ENCODE measurements around the gene SNX13. TPM values are rescaled to one million over a fixed set of nuclear protein-coding genes. Genes with fewer than 3 reads are reported as not detected.

Gene SNX13
- total and polyA plus RNA-seq, 2 experiments from 2014 or later = 7.5 to 42.7 TPM

GRCh38 chr7:17879075-17879661 is 61.1 kb downstream of the SNX13 start (continued):
- TF ChIP-seq REST (IDR thresholded peaks at IDR 0.05; ENCODE audit: unreplicated experiment) (no peak), CTCF (conservative IDR thresholded peaks at IDR 0.05; ENCODE audit: low read depth in 2 of 2) (no peak), EZH2 (IDR thresholded peaks at IDR 0.05; ENCODE audit: low read depth, unreplicated experiment) (no peak), ZNF331 (CRISPR knock-in tag; IDR thresholded peaks at IDR 0.05; ENCODE audit: low read depth) (no peak), NANOG (IDR thresholded peaks at IDR 0.05; ENCODE audit: borderline replicate concordance) (no peak)

GRCh38 chr7:17878627-17879026 is 61.7 kb downstream of the SNX13 start:
- Histone ChIP-seq H3K27me3 (ENCODE audit: insufficient read depth) (no peaks in the 10 kb centered on the region), H4K20me1 (replicated peaks; ENCODE audit: insufficient read depth) (0 out of 2 replicates have a peak, but pooled peaks cover 2% of the 10 kb centered on the region), H3K4me1 (ENCODE audit: insufficient read depth) (peaks cover 63% of the 10 kb centered on the region), H3F3A (replicated peaks; ENCODE audit: low read depth) (no peaks in the 10 kb centered on the region), H3K9me2 (ENCODE audit: insufficient read depth) (no peaks in the 10 kb centered on the region), H3K4me3 (no peak overlapping the region), H3K79me2 (replicated peaks; ENCODE audit: insufficient read depth) (no peaks in the 10 kb centered on the region), H3K36me3 (ENCODE audit: insufficient read depth) (no peaks in the 10 kb centered on the region), H3K27ac (ENCODE audit: low read depth) (no peak overlapping the region), H2AFZ (no peak overlapping the region), H3K4me2 (peak overlapping the region; percentile 5)
- Mint-ChIP-seq H3K36me3 (ENCODE audit: low read depth) (peaks cover 2% of the 10 kb centered on the region; the same call in 1 of the 3 replicates), H3K4me1 (peaks cover 62% of the 10 kb centered on the region), H3K4me3 (peak overlapping the region; percentile 3), H3K9me3 (no peaks in the 10 kb centered on the region), H3K27ac (peak overlapping the region; percentile 78), H3K27me3 (ENCODE audit: insufficient read depth, low read depth, poor library complexity) (peaks cover 9% of the 10 kb centered on the region)
- ATAC-seq = peak; percentile 67
- no peak for TF ChIP-seq JUNB (IDR thresholded peaks at IDR 0.05; ENCODE audit: unreplicated experiment)
- TF ChIP-seq STAT1 (IDR thresholded peaks at IDR 0.05; ENCODE audit: unreplicated experiment) = no peak
- TF ChIP-seq ZNF114 (CRISPR knock-in tag; IDR thresholded peaks at IDR 0.05) = no peak
- TF ChIP-seq NANOG (IDR thresholded peaks at IDR 0.05; ENCODE audit: borderline replicate concordance) = 0 out of 2 replicates have a peak, but pooled peaks have one; percentile 46
- no peak for TF ChIP-seq POLR2AphosphoS5 (IDR thresholded peaks at IDR 0.05; ENCODE audit: low read depth)
- TF ChIP-seq CREB1 (CRISPR knock-in tag; IDR thresholded peaks at IDR 0.05; ENCODE audit: low read depth) = no peak
- no peak for TF ChIP-seq ETS1 (IDR thresholded peaks at IDR 0.05)
- TF ChIP-seq EZH2 (IDR thresholded peaks at IDR 0.05; ENCODE audit: low read depth, unreplicated experiment) = no peak
- DNase-seq (ENCODE audit: low spot score) = peak; percentile 52

Measured in GM23338 (cell line).